HCT116 (cell line): ENCODE data around the gene TALDO1. TPM values are rescaled to one million over a fixed set of nuclear protein-coding genes. Genes with fewer than 3 reads are reported as not detected.

Experiments used
- ATAC-seq: fragments of 200-7000 bp; cut with Tn5 transposase; 2 replicates; pipeline ENCODE4 v1.9.1; 2020; ENCODE audit warnings: mild to moderate bottlenecking, moderate library complexity
- BruUV-seq: library from RNA; stranded (reverse); fragments of 400-500 nt; replicated peaks from 2 replicates; lab custom pipeline; 2021; lab: Mats Ljungman, UMichigan
- CTCF ChIA-PET: fragments of 300-600 bp; sonication (Branson Sonifier 250); formaldehyde crosslinking; loops from one replicate; lab custom pipeline; 2021; ENCODE audit warnings: antibody characterized with exemption; lab: Charles Lee
- POLR2A ChIA-PET: fragments of 300-600, 350-600 bp; sonication (Branson Sonifier 250); formaldehyde crosslinking; loops from one replicate; lab custom pipeline; 2021; ENCODE audit warnings: antibody characterized with exemption; lab: Charles Lee
- RAD21 ChIA-PET, 2 experiments: fragments of 300-600 bp; sonication (Branson Sonifier 250); formaldehyde crosslinking; loops; one replicate each; lab custom pipeline; 2023; ENCODE audit warnings: low total read pairs in 2 of 2; ENCODE audit not compliant: uncharacterized antibody in 2 of 2, unreplicated experiment in 2 of 2, low non-redundant PET in 1 of 2; lab: Charles Lee
- DNase-seq: peaks from one replicate; pipeline ENCODE4 v3.0.0-alpha.2; 2010; ENCODE audit warnings: low read depth, low spot score
- H2AFZ ChIP-seq: fragments of 200-600 bp; shearing (Covaris generic), sonication (generic); 2 replicates; pipeline ENCODE4 v1.6.1; 2017; ENCODE audit warnings: low read depth, mixed run types, mixed read lengths, antibody characterized with exemption, low read length; ENCODE audit not compliant: poor library complexity, severe bottlenecking
- H3K27ac ChIP-seq: 2 replicates; pipeline ENCODE4 v1.5.1; 2012; ENCODE audit warnings: low read depth, low read length
- H3K27me3 ChIP-seq: fragments of 200-600 bp; sonication (generic); 2 replicates; pipeline ENCODE4 v1.6.1; 2016; ENCODE audit warnings: mixed run types, low read length, mixed read lengths; ENCODE audit not compliant: insufficient read depth
- H3K36me3 ChIP-seq, 2 experiments: fragments of 200-500 bp in 1 of 2; fragments of 200-600 bp in 1 of 2; sonication (Bioruptor generic) in 1 of 2; sonication (generic) in 1 of 2; 2 replicates each; pipeline versions ENCODE4 v1.5.1 to v1.6.1; 2014 to 2016; ENCODE audit warnings: low read length in 2 of 2, inconsistent platforms in 1 of 2, mixed read lengths in 1 of 2, mixed run types in 1 of 2; ENCODE audit not compliant: insufficient read depth in 2 of 2, control insufficient read depth in 1 of 2
- H3K4me1 ChIP-seq, 2 experiments: fragments of 200-600 bp in 1 of 2; sonication (generic) in 1 of 2; 2 replicates each; pipeline versions ENCODE4 v1.5.1 to v1.6.1; 2012 to 2017; ENCODE audit warnings: low read length in 2 of 2, inconsistent platforms in 1 of 2, mild to moderate bottlenecking in 1 of 2, mixed read lengths in 1 of 2, mixed run types in 1 of 2, moderate library complexity in 1 of 2; ENCODE audit not compliant: insufficient read depth in 2 of 2, control insufficient read depth in 1 of 2
- H3K4me2 ChIP-seq: fragments of 200-600 bp; sonication (generic); 2 replicates; pipeline ENCODE4 v1.6.1; 2017; ENCODE audit warnings: mixed run types, low read length, mixed read lengths
- H3K4me3 ChIP-seq, 2 experiments: fragments of 200-600 bp in 1 of 2; sonication (generic) in 1 of 2; replicated peaks in 1 of 2; 2 replicates each; pipeline ENCODE4 v1.5.1; 2011 to 2016; ENCODE audit warnings: low read length in 2 of 2, control low read depth in 1 of 2, low read depth in 1 of 2, mild to moderate bottlenecking in 1 of 2, mixed read lengths in 1 of 2, mixed run types in 1 of 2
- H3K79me2 ChIP-seq: fragments of 200-600 bp; sonication (generic); 2 replicates; pipeline ENCODE4 v1.6.1; 2017; ENCODE audit warnings: mild to moderate bottlenecking, mixed run types, low read length, moderate library complexity, mixed read lengths; ENCODE audit not compliant: insufficient read depth
- H3K9ac ChIP-seq: fragments of 200-600 bp; sonication (generic); 2 replicates; pipeline ENCODE4 v1.6.1; 2016; ENCODE audit warnings: low read length, mixed read lengths
- H3K9me2 ChIP-seq: fragments of 200-600 bp; sonication (generic), shearing (Covaris generic); 2 replicates; pipeline ENCODE4 v1.6.1; 2017; ENCODE audit warnings: mixed run types, mild to moderate bottlenecking, moderate library complexity; ENCODE audit not compliant: insufficient read depth
- H3K9me3 ChIP-seq, 2 experiments: fragments of 200-500 bp in 1 of 2; fragments of 200-600 bp in 1 of 2; sonication (Bioruptor generic) in 1 of 2; sonication (generic) in 1 of 2; 2 replicates each; pipeline ENCODE4 v1.6.1; 2014 to 2017; ENCODE audit warnings: low read length in 2 of 2, mixed read lengths in 2 of 2, inconsistent platforms in 1 of 2, low read depth in 1 of 2, mild to moderate bottlenecking in 1 of 2, mixed run types in 1 of 2, moderate library complexity in 1 of 2; ENCODE audit not compliant: control insufficient read depth in 1 of 2, insufficient read depth in 1 of 2
- H4K20me1 ChIP-seq: fragments of 200-600 bp; sonication (generic), shearing (Covaris generic); 2 replicates; pipeline ENCODE4 v1.6.1; 2017; ENCODE audit warnings: mixed run types, mild to moderate bottlenecking, moderate library complexity; ENCODE audit not compliant: insufficient read depth
- CEBPB ChIP-seq: IDR thresholded peaks from 2 replicates; pipeline ENCODE4 v1.6.1; 2012; ENCODE audit warnings: low read depth
- ELF1 ChIP-seq: IDR thresholded peaks from 2 replicates; pipeline ENCODE4 v1.6.1; 2012; ENCODE audit warnings: low read depth, borderline replicate concordance
- EZH2 ChIP-seq: fragments of 200-600 bp; sonication (generic); IDR thresholded peaks from 2 replicates; pipeline ENCODE4 v1.6.1; 2017; ENCODE audit warnings: antibody characterized with exemption, mixed run types
- JUND ChIP-seq: IDR thresholded peaks from 2 replicates; pipeline ENCODE4 v1.6.1; 2012
- POLR2A ChIP-seq: IDR thresholded peaks from 2 replicates; pipeline ENCODE4 v1.7.0; 2011; ENCODE audit warnings: borderline replicate concordance; ENCODE audit not compliant: insufficient read depth, insufficient read length; ENCODE audit errors: extremely low read depth
- REST ChIP-seq: IDR thresholded peaks from 2 replicates; pipeline ENCODE4 v1.6.1; 2012; ENCODE audit warnings: low read depth
- YY1 ChIP-seq: IDR thresholded peaks from 2 replicates; pipeline ENCODE4 v1.6.1; 2011; ENCODE audit warnings: low read length, low read depth, moderate library complexity, mild to moderate bottlenecking; ENCODE audit not compliant: insufficient replicate concordance; ENCODE audit errors: extremely low read depth
- ZBTB33 ChIP-seq: IDR thresholded peaks from 2 replicates; pipeline ENCODE4 v1.6.1; 2011; ENCODE audit warnings: mild to moderate bottlenecking, low read length, moderate library complexity; ENCODE audit not compliant: insufficient replicate concordance; ENCODE audit errors: extremely low read depth
- intact Hi-C: fragments of 100-400 bp; cut with micrococcal nuclease; formaldehyde crosslinking; loops from 2 replicates; pipeline ENCODE4 v1.10.0; 2022
- total RNA-seq: library from RNA; stranded (reverse); gene quantifications from one replicate; pipeline ENCODE4 v1.2.1, GENCODE V29; 2021; ENCODE audit not compliant: unreplicated experiment

Gene TALDO1
- total RNA-seq, 1 experiment from 2014 or later = 242 TPM

GRCh38 chr11:795634-796564 lies 48.6 kb downstream of the TALDO1 start:
- H3K4me3 ChIP-seq = peak overlapping the region; percentile 86 to 92
- H4K20me1 ChIP-seq = no peaks in the 10 kb centered on the region
- peaks cover 17 to 46% of the 10 kb centered on the region in 2 experiments for H3K4me1 ChIP-seq
- ATAC-seq = peak; percentile 34
- BruUV-seq = no TSS peak
- no peaks in the 10 kb centered on the region for H3K9me3 ChIP-seq
- peaks cover 29% of the 10 kb centered on the region for H3K79me2 ChIP-seq
- H3K9ac ChIP-seq = peak overlapping the region; percentile 94
- TF ChIP-seq POLR2A = peak; percentile 23
- no peak for TF ChIP-seq EZH2
- no peaks in the 10 kb centered on the region for H3K27me3 ChIP-seq
- H2AFZ ChIP-seq = no peak overlapping the region
- peak overlapping the region; percentile 91 for H3K27ac ChIP-seq
- intact Hi-C loops = loop anchor here (1.0 kb wide), 1 partner anchor 13 kb away; the partner anchor contains the start of gene RPLP2
- RAD21 ChIA-PET = no interaction called here
- H3K4me2 ChIP-seq = peak overlapping the region; percentile 97
- CTCF ChIA-PET = interaction anchor here (0.6 to 1.7 kb wide), 4 partner anchors 12 to 156 kb away, joined by 3 to 6 read pairs (median 4); no protein-coding TSS in a partner anchor
- POLR2A ChIA-PET = interaction anchor here (0.5 to 2.9 kb wide), 8 partner anchors 10 to 183 kb away, joined by 3 to 25 read pairs (median 6); partner anchors contain the start of gene RPLP2
- no peak for DNase-seq
- peaks cover 0 to 4% of the 10 kb centered on the region in 2 experiments; a peak in 1 of 4 replicates for H3K36me3 ChIP-seq
- H3K9me2 ChIP-seq = no peaks in the 10 kb centered on the region

GRCh38 chr11:796565-797295 lies 49.5 kb downstream of the TALDO1 start:
- POLR2A ChIA-PET = interaction anchor here (0.5 to 2.9 kb wide), 5 partner anchors 11 to 183 kb away, joined by 3 to 25 read pairs (median 7); partner anchors contain the start of gene RPLP2
- Histone ChIP-seq H3K4me1 (peaks cover 16 to 42% of the 10 kb centered on the region in 2 experiments), H3K27ac (peak overlapping the region; percentile 91), H3K4me2 (peak overlapping the region; percentile 97), H3K79me2 (peaks cover 29% of the 10 kb centered on the region), H3K4me3 (peak overlapping the region; percentile 86 to 92), H3K9me3 (no peaks in the 10 kb centered on the region), H2AFZ (no peak overlapping the region), H3K36me3 (peaks cover 0 to 8% of the 10 kb centered on the region in 2 experiments; a peak in 1 of 4 replicates), H3K27me3 (no peaks in the 10 kb centered on the region), H3K9ac (peak overlapping the region; percentile 94), H3K9me2 (no peaks in the 10 kb centered on the region), H4K20me1 (no peaks in the 10 kb centered on the region)
- intact Hi-C loops = loop anchor here (1.0 kb wide), 1 partner anchor 13 kb away; the partner anchor contains the start of gene RPLP2
- DNase-seq (no peak), ATAC-seq (no peak; the same call in 1 of the 2 replicates)
- RAD21 ChIA-PET = no interaction called here
- CTCF ChIA-PET = interaction anchor here (1.7 kb wide), 1 partner anchor 13 kb away, joined by 6 read pairs; no protein-coding TSS in a partner anchor
- BruUV-seq = no TSS peak
- TF ChIP-seq ZBTB33 (no peak), POLR2A (no peak), JUND (no peak), CEBPB (no peak), REST (no peak), YY1 (no peak), ELF1 (no peak)
